Esophagus muscularis mucosa (tissue), 3 donors: ENCODE data around the gene SLCO2A1.

ENCODE experiments used
- CTCF ChIP-seq, 3 experiments: fragments of 200-600 bp in 2 of 3; fragments of 450-650 bp in 1 of 3; sonication (generic) in 2 of 3; IDR thresholded peaks; one replicate each; pipeline ENCODE4 v1.5.1; 2017 to 2019; ENCODE audit warnings: antibody characterized with exemption in 3 of 3, mild to moderate bottlenecking in 2 of 3, moderate library complexity in 1 of 3
- POLR2A ChIP-seq: fragments of 450-650 bp; IDR thresholded peaks from one replicate; pipeline ENCODE4 v1.6.1; 2017; ENCODE audit warnings: antibody characterized with exemption, moderate library complexity, mild to moderate bottlenecking, low read depth

- TF ChIP-seq CTCF (IDR thresholded peaks at IDR 0.05) (no peak), POLR2A (no peak)
These were observed 47.1 kb upstream of the SLCO2A1 start for GRCh38 chr3:134076851-134077250.
